Peyer's patch (tissue), 4 donors: Measurements from ENCODE around the gene NT5C3A. TPM values are rescaled to one million over a fixed set of nuclear protein-coding genes. Genes with fewer than 3 reads are reported as not detected.

Experiments
- DNase-seq, 3 donors: peaks; one replicate each; pipeline ENCODE4 v3.0.0-alpha.2; 2017 to 2019
- H3K27ac ChIP-seq, 4 donors: fragments of 200-600 bp; sonication (generic); one replicate each; pipeline ENCODE4 v1.5.1; 2016 to 2019
- H3K27me3 ChIP-seq, 2 donors: fragments of 200-600 bp; sonication (generic); one replicate each; pipeline ENCODE4 v1.5.1; 2019
- H3K36me3 ChIP-seq, 3 donors: fragments of 200-600 bp; sonication (generic); one replicate each; pipeline ENCODE4 v1.5.1; 2016 to 2019
- H3K4me1 ChIP-seq, 4 donors: fragments of 200-600 bp; sonication (generic); one replicate each; pipeline ENCODE4 v1.5.1; 2016 to 2019
- H3K4me3 ChIP-seq, 4 donors: fragments of 200-600 bp; sonication (generic); 1 replicate in 3 of 4; 2 replicates in 1 of 4; pipeline ENCODE4 v1.5.1; 2016 to 2019; ENCODE audit warnings: mild to moderate bottlenecking in 1 of 4
- H3K9me3 ChIP-seq, 4 donors: fragments of 200-600 bp; sonication (generic); one replicate each; pipeline ENCODE4 v1.5.1; 2016 to 2019; ENCODE audit warnings: mild to moderate bottlenecking in 1 of 4
- POLR2A ChIP-seq, 2 donors: fragments of 450-650 bp; IDR thresholded peaks; one replicate each; pipeline ENCODE4 v1.5.1; 2017; ENCODE audit warnings: antibody characterized with exemption in 2 of 2, mild to moderate bottlenecking in 2 of 2, moderate library complexity in 2 of 2
- total RNA-seq, 4 donors: library from RNA; depleted of rRNA; stranded (reverse); fragments of >200 nt; gene quantifications; one replicate each; pipeline ENCODE4 v1.1.0, GENCODE V29; 2016
- TF ChIP-seq, protein P1 (sequence below), 6 experiments: fragments of 450-650 bp in 4 of 6; fragments of 200-600 bp in 2 of 6; sonication (generic) in 1 of 6; IDR thresholded peaks; one replicate each; pipeline ENCODE4 v1.5.1; 2017 to 2019; ENCODE audit warnings: antibody characterized with exemption in 6 of 6, mild to moderate bottlenecking in 3 of 6, moderate library complexity in 1 of 6

Gene NT5C3A
- total RNA-seq, 4 donors from 2014 or later, result 25.3 to 316 (median 79.8) TPM

DNA sequence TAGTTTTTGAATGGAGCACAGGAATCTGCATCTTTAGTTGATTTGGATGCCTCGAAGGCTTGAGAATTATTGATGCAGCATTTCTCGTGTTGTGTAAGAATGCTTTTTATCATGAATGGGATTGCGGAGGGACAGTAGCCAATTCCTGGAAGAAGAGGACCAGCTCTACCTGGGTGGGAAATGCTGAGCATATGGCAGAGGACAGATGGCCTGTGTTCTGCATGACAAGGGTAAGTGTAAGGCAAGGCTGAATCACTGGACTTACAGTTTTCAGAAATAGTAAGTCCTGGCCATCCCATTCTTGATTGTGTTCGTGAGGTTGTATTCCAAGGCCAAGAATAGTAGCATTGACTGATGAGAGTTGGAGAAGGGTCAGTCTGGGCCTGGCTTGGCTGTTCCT is 30.7 kb upstream of the NT5C3A start:
- Histone ChIP-seq H3K4me1 (no peaks in the 10 kb centered on the region), H3K9me3 (no peaks in the 10 kb centered on the region), H3K36me3 (peaks cover 0 to 43% (median 0%) of the 10 kb centered on the region in 3 donors), H3K4me3 (no peak overlapping the region), H3K27me3 (no peaks in the 10 kb centered on the region), H3K27ac (no peak overlapping the region)
- TF ChIP-seq, protein P1, sequence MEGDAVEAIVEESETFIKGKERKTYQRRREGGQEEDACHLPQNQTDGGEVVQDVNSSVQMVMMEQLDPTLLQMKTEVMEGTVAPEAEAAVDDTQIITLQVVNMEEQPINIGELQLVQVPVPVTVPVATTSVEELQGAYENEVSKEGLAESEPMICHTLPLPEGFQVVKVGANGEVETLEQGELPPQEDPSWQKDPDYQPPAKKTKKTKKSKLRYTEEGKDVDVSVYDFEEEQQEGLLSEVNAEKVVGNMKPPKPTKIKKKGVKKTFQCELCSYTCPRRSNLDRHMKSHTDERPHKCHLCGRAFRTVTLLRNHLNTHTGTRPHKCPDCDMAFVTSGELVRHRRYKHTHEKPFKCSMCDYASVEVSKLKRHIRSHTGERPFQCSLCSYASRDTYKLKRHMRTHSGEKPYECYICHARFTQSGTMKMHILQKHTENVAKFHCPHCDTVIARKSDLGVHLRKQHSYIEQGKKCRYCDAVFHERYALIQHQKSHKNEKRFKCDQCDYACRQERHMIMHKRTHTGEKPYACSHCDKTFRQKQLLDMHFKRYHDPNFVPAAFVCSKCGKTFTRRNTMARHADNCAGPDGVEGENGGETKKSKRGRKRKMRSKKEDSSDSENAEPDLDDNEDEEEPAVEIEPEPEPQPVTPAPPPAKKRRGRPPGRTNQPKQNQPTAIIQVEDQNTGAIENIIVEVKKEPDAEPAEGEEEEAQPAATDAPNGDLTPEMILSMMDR (IDR thresholded peaks at IDR 0.05), result no peak
- no peak for TF ChIP-seq POLR2A (IDR thresholded peaks at IDR 0.05)
- no peak for DNase-seq

DNA sequence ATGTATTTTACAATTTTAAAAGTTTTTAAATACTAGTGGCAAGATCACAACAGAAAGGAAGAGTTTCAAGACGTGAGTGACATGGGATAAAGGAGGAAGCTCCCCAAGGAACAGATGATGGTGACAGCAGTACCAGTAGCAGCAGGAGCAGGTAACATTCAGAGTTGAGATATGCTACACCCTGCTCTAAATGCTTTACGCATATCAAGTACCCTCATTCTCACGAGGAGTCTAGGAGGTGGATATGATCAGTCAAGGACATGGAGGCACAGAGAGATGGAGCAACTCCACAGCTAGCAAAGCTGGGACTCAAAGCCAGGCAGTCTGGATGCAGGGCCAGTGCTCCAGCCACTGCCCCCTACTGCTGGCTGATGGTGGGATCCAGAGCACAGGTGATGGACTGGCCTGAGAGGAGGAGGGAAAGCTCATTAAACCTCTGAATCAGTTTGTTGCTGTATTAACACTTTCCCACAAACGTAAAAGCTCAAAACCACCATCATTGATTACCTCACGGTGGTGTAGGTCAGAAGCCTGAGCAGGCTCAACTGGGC is 29.1 kb upstream of the NT5C3A start:
- Histone ChIP-seq H3K4me1 (no peaks in the 10 kb centered on the region), H3K27ac (no peak overlapping the region), H3K9me3 (no peaks in the 10 kb centered on the region), H3K36me3 (peaks cover 0 to 28% (median 0%) of the 10 kb centered on the region in 3 donors), H3K4me3 (no peak overlapping the region), H3K27me3 (no peaks in the 10 kb centered on the region)
- DNase-seq, result no peak
- TF ChIP-seq POLR2A (IDR thresholded peaks at IDR 0.05), result no peak
- TF ChIP-seq, protein P1 (IDR thresholded peaks at IDR 0.05), result no peak

DNA sequence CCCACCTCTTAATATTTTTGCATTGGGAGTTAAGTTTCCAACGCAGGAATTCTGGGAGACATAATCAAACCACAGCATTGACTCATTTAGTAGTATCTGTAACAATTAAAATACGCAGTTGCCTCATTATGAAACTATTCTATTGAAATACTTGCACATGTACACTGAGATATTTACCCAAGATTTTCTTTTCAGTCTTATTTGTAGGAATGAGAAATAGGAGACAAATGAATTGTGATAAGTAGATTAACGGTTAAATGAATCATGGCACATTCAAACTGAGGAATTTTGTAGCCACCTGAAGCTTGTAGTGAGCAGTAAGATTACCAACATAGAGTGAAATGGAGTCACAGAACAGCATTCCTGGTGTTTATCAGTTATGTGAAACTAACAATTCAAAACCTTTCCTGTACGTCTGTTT is 28.5 kb upstream of the NT5C3A start:
- Histone ChIP-seq H3K36me3 (peaks cover 0 to 22% (median 0%) of the 10 kb centered on the region in 3 donors), H3K27ac (no peak overlapping the region), H3K27me3 (no peaks in the 10 kb centered on the region), H3K9me3 (no peaks in the 10 kb centered on the region), H3K4me3 (no peak overlapping the region), H3K4me1 (no peaks in the 10 kb centered on the region)
- TF ChIP-seq, protein P1 (IDR thresholded peaks at IDR 0.05), result no peak
- no peak for TF ChIP-seq POLR2A (IDR thresholded peaks at IDR 0.05)
- no peak for DNase-seq

DNA sequence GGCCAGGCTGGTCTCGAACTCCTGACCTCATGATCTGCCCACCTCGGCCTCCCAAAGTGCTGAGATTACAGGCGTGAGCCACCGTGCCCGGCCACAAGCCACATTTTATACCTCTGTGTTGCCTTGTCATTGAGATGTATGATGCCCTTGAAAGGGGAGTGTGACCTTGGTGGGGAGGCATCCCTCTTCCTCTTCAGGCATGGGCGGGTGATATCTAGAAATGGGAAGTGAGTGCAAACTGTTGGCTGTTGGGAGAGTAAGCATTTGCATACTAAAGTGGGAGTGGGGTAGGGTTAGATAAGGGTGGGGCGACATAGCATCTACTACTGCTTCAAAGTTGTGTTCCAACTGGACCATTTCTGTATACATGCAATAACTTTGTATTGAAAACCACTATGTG is 26.6 kb upstream of the NT5C3A start:
- Histone ChIP-seq H3K9me3 (no peaks in the 10 kb centered on the region), H3K4me1 (no peaks in the 10 kb centered on the region), H3K27me3 (no peaks in the 10 kb centered on the region), H3K27ac (no peak overlapping the region), H3K4me3 (no peak overlapping the region), H3K36me3 (peaks cover 0 to 6% (median 0%) of the 10 kb centered on the region in 3 donors)
- DNase-seq, result no peak
- TF ChIP-seq POLR2A (IDR thresholded peaks at IDR 0.05), result no peak
- TF ChIP-seq, protein P1 (IDR thresholded peaks at IDR 0.05), result no peak

DNA sequence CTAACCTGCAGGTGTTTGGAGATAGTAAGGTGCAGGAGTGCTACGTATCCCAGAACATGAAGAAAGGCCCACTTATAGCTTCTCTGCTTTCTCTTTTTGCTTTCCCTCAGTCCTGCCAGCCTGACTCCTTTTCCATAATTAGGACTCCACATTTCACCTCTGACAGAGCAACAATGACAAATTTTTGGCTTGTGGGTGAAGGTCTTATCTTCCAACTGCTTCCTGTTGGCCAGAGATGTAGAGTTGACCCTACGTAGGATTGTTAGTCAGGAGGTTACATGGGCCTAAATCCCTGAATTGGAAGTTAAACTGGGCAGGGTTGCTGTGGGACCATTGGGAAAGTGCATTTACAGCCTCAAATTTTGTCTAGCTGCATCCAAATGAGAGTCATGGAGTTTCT is 25.3 kb upstream of the NT5C3A start:
- no peaks in the 10 kb centered on the region for H3K36me3 ChIP-seq
- no peak overlapping the region for H3K4me3 ChIP-seq
- no peaks in the 10 kb centered on the region for H3K4me1 ChIP-seq
- no peaks in the 10 kb centered on the region for H3K9me3 ChIP-seq
- no peak for TF ChIP-seq POLR2A (IDR thresholded peaks at IDR 0.05)
- TF ChIP-seq, protein P1 (IDR thresholded peaks at IDR 0.05), result no peak
- H3K27me3 ChIP-seq, result no peaks in the 10 kb centered on the region
- DNase-seq, result no peak
- no peak overlapping the region for H3K27ac ChIP-seq

DNA sequence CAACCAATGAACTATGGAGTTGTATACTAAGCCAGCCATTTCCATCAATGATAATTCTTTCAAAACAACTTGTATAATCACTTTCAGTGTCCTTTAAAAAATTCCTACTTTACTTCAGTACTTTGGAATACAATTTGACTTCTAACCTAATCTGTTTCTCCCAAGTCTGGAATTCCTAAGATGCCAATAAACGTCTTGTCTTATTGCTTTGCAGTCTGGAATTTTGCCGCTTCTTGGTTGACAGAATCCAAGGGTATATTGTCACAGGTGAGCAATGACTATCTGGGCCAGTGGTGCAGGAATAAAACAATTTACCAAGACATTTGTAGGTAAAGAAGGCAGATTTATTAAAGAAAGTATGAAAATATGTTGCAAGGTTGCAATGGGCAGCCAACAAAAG is 24.8 kb upstream of the NT5C3A start:
- H3K9me3 ChIP-seq, result no peaks in the 10 kb centered on the region
- no peaks in the 10 kb centered on the region for H3K36me3 ChIP-seq
- TF ChIP-seq, protein P1 (IDR thresholded peaks at IDR 0.05), result no peak
- no peak for TF ChIP-seq POLR2A (IDR thresholded peaks at IDR 0.05)
- H3K27me3 ChIP-seq, result no peaks in the 10 kb centered on the region
- H3K27ac ChIP-seq, result no peak overlapping the region
- H3K4me1 ChIP-seq, result no peaks in the 10 kb centered on the region
- no peak for DNase-seq
- H3K4me3 ChIP-seq, result no peak overlapping the region
